Ovary (tissue), 9 donors: Measurements from ENCODE around the gene MSL1. TPM values are rescaled to one million over a fixed set of nuclear protein-coding genes. Genes with fewer than 3 reads are reported as not detected.

ENCODE experiments used
- DNase-seq, 5 donors: peaks; one replicate each; pipeline ENCODE4 v3.0.0-alpha.2; 2019 to 2020
- H3K27ac ChIP-seq, 2 donors: fragments of 200-600 bp; one replicate each; pipeline versions ENCODE4 v1.5.1 to v1.8.0; 2019 to 2022
- H3K27me3 ChIP-seq: fragments of 200-600 bp; one replicate; pipeline ENCODE4 v1.8.0; 2022
- H3K36me3 ChIP-seq: fragments of 200-600 bp; sonication (generic); one replicate; pipeline ENCODE4 v1.5.1; 2019
- H3K4me1 ChIP-seq: one replicate; pipeline ENCODE4 v1.8.1; 2013; ENCODE audit warnings: mild to moderate bottlenecking, moderate library complexity; ENCODE audit not compliant: insufficient read depth
- H3K4me3 ChIP-seq: fragments of 200-600 bp; sonication (generic); one replicate; pipeline ENCODE4 v1.5.1; 2017
- H3K9me3 ChIP-seq, 2 donors: fragments of 200-600 bp in 1 of 2; sonication (generic) in 1 of 2; one replicate each; pipeline versions ENCODE4 v1.5.1 to v1.8.1; 2013 to 2019; ENCODE audit warnings: mild to moderate bottlenecking in 1 of 2, moderate library complexity in 1 of 2
- CTCF ChIP-seq, 3 donors: fragments of 450-650 bp in 2 of 3; fragments of 200-600 bp in 1 of 3; IDR thresholded peaks; one replicate each; pipeline versions ENCODE4 v1.5.1 to v1.8.0; 2016 to 2022; ENCODE audit warnings: antibody characterized with exemption in 3 of 3, mild to moderate bottlenecking in 1 of 3
- EP300 ChIP-seq: sonication (generic); formaldehyde crosslinking; IDR thresholded peaks from one replicate; pipeline ENCODE4 v1.6.1; 2017; ENCODE audit warnings: antibody characterized with exemption
- POLR2A ChIP-seq: fragments of 450-650 bp; IDR thresholded peaks from one replicate; pipeline ENCODE4 v1.6.1; 2017; ENCODE audit warnings: antibody characterized with exemption, mild to moderate bottlenecking, moderate library complexity
- WGBS, 3 donors: extraction: QIAGEN DNeasy Blood & Tissue Kit in 1 of 3; methylation state at CpG; one replicate each; pipeline versions ENCODE4 v1.1.5 to v1.1.7; 2013 to 2017; 5-methylcytosine and 5-hydroxymethylcytosine counted together
- intact Hi-C, 4 donors: fragments of 100-400 bp; cut with DNase I; formaldehyde crosslinking; loops; one replicate each; pipeline versions ENCODE4 v1.11.0 to v1.15.1; 2022 to 2023
- microRNA-seq, 3 donors: library from miRNA; unstranded; fragments of <30 nt; microRNA quantifications; one replicate each; pipeline versions ENCODE4 to v1.2.0, GENCODE V29; 2019 to 2020
- polyA plus RNA-seq, 2 donors: library from polyadenylated mRNA; stranded (reverse); fragments of 200-250 nt in 1 of 2; fragments of 350-450 nt in 1 of 2; fragmentation: Illumina TruSeq in 1 of 2; extraction: RNeasy Lipid Tissue Mini Kit (QIAGEN cat#74804) in 1 of 2; gene quantifications; one replicate each; pipeline ENCODE4 v1.2.3, GENCODE V29; 2013 to 2014
- total RNA-seq, 7 donors: library from RNA; depleted of rRNA in 2 of 7; stranded (reverse); fragments of >200 nt in 2 of 7; fragmentation: NEBNext Ultra II Directional in 3 of 7; extraction: Animal tissue kit (Norgen Biotek cat#: 25700) in 3 of 7; gene quantifications; one replicate each; pipeline versions ENCODE4 v1.1.0 to v1.2.4, GENCODE V29; 2016 to 2023
- donor health status: DM: no; HTN: no; CAD: no; lungs with moderate emphysema.
- donor health status: DM: no; HTN: no; CAD: no.
- donor health status: Bipolar disorder and iron deficiency.
- donor health status: DM: yes; HTN: yes; CAD: no.
- donor health status: DM: no; HTN: no; CAD: no.
- donor health status: DM: yes; HTN: yes; CAD: no.

The MSL1 gene
- total and polyA plus RNA-seq, 9 donors = 59.6 to 122 (median 83.3) TPM

- no peaks in the 10 kb centered on the region for H3K4me1 ChIP-seq
- WGBS, 3 donors = 28 to 50% (median 39%) methylated on average over 5 of the region's 5 CpGs
- no peak for DNase-seq
- no peaks in the 10 kb centered on the region for H3K9me3 ChIP-seq
- H3K36me3 ChIP-seq = no peaks in the 10 kb centered on the region
- intact Hi-C loops = loop anchor here in 1 of 4 donors (10.0 kb wide), 1 partner anchor 166 kb away; the partner anchor contains the start of gene CSF3
- TF ChIP-seq EP300 = no peak
- TF ChIP-seq POLR2A = no peak
- TF ChIP-seq CTCF (IDR thresholded peaks at IDR 0.05) = no peak
- no peak overlapping the region for H3K27ac ChIP-seq
- H3K4me3 ChIP-seq = no peak overlapping the region
- H3K27me3 ChIP-seq = no peaks in the 10 kb centered on the region
Measured at GRCh38 chr17:40180694-40181093, 58.9 kb downstream of the MSL1 start.

- TF ChIP-seq CTCF (IDR thresholded peaks at IDR 0.05) (no peak), EP300 (no peak), POLR2A (no peak)
- Histone ChIP-seq H3K4me1 (no peaks in the 10 kb centered on the region), H3K27ac (no peak overlapping the region), H3K27me3 (no peaks in the 10 kb centered on the region), H3K36me3 (no peaks in the 10 kb centered on the region), H3K9me3 (no peaks in the 10 kb centered on the region), H3K4me3 (no peak overlapping the region)
- WGBS, 3 donors = 70 to 77% (median 74%) methylated on average over 8 of the region's 8 CpGs
- DNase-seq = no peak
- intact Hi-C loops = loop anchor here in 1 of 4 donors (10.0 kb wide), 1 partner anchor 166 kb away; the partner anchor contains the start of gene CSF3
Measured at GRCh38 chr17:40181205-40181604, 59.4 kb downstream of the MSL1 start.

GRCh38 chr17:40182606-40183005 lies 60.8 kb downstream of the MSL1 start:
- H3K36me3 ChIP-seq = no peaks in the 10 kb centered on the region
- H3K27ac ChIP-seq = no peak overlapping the region
- no peaks in the 10 kb centered on the region for H3K4me1 ChIP-seq
- intact Hi-C loops = loop anchor here in 1 of 4 donors (10.0 kb wide), 1 partner anchor 168 kb away; the partner anchor contains the start of gene CSF3
- H3K27me3 ChIP-seq = no peaks in the 10 kb centered on the region
- DNase-seq = no peak
- H3K9me3 ChIP-seq = no peaks in the 10 kb centered on the region
- no peak for TF ChIP-seq POLR2A
- TF ChIP-seq CTCF (IDR thresholded peaks at IDR 0.05) = no peak
- no peak for TF ChIP-seq EP300
- 89 to 91% (median 89%) methylated on average over 6 of the region's 6 CpGs for WGBS, 3 donors
- H3K4me3 ChIP-seq = no peak overlapping the region

Small RNA genes lying within 50 kb of the gene (microRNA-seq; reads per million reads assigned to microRNA genes)
- gene MIR6866 = 0.75 to 1.1 (median 0.89) reads per million in 3 donors

Other genes starting within 250 kb of the MSL1 start
- 1 to 10 TPM; 3.8 to 9.7 (median 5.5) TPM for gene GSDMB, start 203.3 kb upstream of the MSL1 start, total RNA-seq
- 1 to 10 TPM; 3.7 to 6.5 TPM for gene GSDMB, start 203.3 kb upstream of the MSL1 start, polyA plus RNA-seq
- gene ORMDL3, start 194.4 kb upstream of the MSL1 start, total RNA-seq = 10 to 100 TPM; 37.0 to 64.3 (median 52.2) TPM
- 10 to 100 TPM; 43.7 to 97.5 TPM for gene ORMDL3, start 194.4 kb upstream of the MSL1 start, polyA plus RNA-seq
- under 1 TPM in 1 of 7 donors, not detected in 6; 0.27 TPM for gene LRRC3C, start 194.2 kb upstream of the MSL1 start, total RNA-seq
- gene LRRC3C, start 194.2 kb upstream of the MSL1 start, polyA plus RNA-seq = under 1 TPM in 1 of 2 donors, not detected in 1; 0.12 TPM
- under 1 TPM in 2 of 7 donors, not detected in 5; 0.10 to 0.11 TPM for gene GSDMA, start 159.0 kb upstream of the MSL1 start, total RNA-seq
- gene GSDMA, start 159.0 kb upstream of the MSL1 start, polyA plus RNA-seq = under 1 TPM; 0.19 to 0.55 TPM
- gene PSMD3, start 141.2 kb upstream of the MSL1 start, total RNA-seq = 10 to 100 TPM; 48.2 to 88.4 (median 75.8) TPM
- gene PSMD3, start 141.2 kb upstream of the MSL1 start, polyA plus RNA-seq = 10 to 100 TPM; 63.9 to 70.1 TPM
- 100 to 1,000 TPM in 1 of 7 donors, 1 to 10 TPM in 2, under 1 TPM in 2, not detected in 2; 0.32 to 197 (median 1.7) TPM for gene CSF3, start 106.5 kb upstream of the MSL1 start, total RNA-seq
- 1 to 10 TPM in 1 of 2 donors, not detected in 1; 1.1 TPM for gene CSF3, start 106.5 kb upstream of the MSL1 start, polyA plus RNA-seq
- 10 to 100 TPM; 42.2 to 73.9 (median 66.7) TPM for gene MED24, start 67.6 kb upstream of the MSL1 start, total RNA-seq
- gene MED24, start 67.6 kb upstream of the MSL1 start, polyA plus RNA-seq = 10 to 100 TPM; 45.1 to 51.3 TPM
- gene THRA, start 59.0 kb upstream of the MSL1 start, total RNA-seq = 100 to 1,000 TPM in 2 of 7 donors, 10 to 100 TPM in 5; 51.4 to 129 (median 89.3) TPM
- 10 to 100 TPM; 77.5 to 87.2 TPM for gene THRA, start 59.0 kb upstream of the MSL1 start, polyA plus RNA-seq
- gene NR1D1, start 21.4 kb upstream of the MSL1 start, total RNA-seq = 10 to 100 TPM; 10.7 to 73.8 (median 23.7) TPM
- gene NR1D1, start 21.4 kb upstream of the MSL1 start, polyA plus RNA-seq = 10 to 100 TPM; 11.8 to 59.0 TPM
- gene CASC3, start 18.6 kb downstream of the MSL1 start, total RNA-seq = 100 to 1,000 TPM in 4 of 7 donors, 10 to 100 TPM in 3; 39.9 to 122 (median 106) TPM
- gene CASC3, start 18.6 kb downstream of the MSL1 start, polyA plus RNA-seq = 100 to 1,000 TPM in 1 of 2 donors, 10 to 100 TPM in 1; 53.1 to 113 TPM
- 1 to 10 TPM; 3.6 to 9.1 (median 6.4) TPM for gene RAPGEFL1, start 55.5 kb downstream of the MSL1 start, total RNA-seq
- 1 to 10 TPM; 1.4 to 2.3 TPM for gene RAPGEFL1, start 55.5 kb downstream of the MSL1 start, polyA plus RNA-seq
- 10 to 100 TPM in 6 of 7 donors, 1 to 10 TPM in 1; 6.1 to 23.0 (median 18.4) TPM for gene WIPF2, start 97.3 kb downstream of the MSL1 start, total RNA-seq
- gene WIPF2, start 97.3 kb downstream of the MSL1 start, polyA plus RNA-seq = 10 to 100 TPM in 1 of 2 donors, 1 to 10 TPM in 1; 8.4 to 27.8 TPM
- 1 to 10 TPM in 3 of 7 donors, under 1 TPM in 4; 0.34 to 3.8 (median 0.76) TPM for gene CDC6, start 165.9 kb downstream of the MSL1 start, total RNA-seq
- gene CDC6, start 165.9 kb downstream of the MSL1 start, polyA plus RNA-seq = 1 to 10 TPM in 1 of 2 donors, under 1 TPM in 1; 0.80 to 3.3 TPM
- gene RARA, start 187.2 kb downstream of the MSL1 start, total RNA-seq = 100 to 1,000 TPM in 1 of 7 donors, 10 to 100 TPM in 6; 19.8 to 100 (median 62.2) TPM
- 10 to 100 TPM; 21.8 to 39.9 TPM for gene RARA, start 187.2 kb downstream of the MSL1 start, polyA plus RNA-seq
- 1 to 10 TPM in 2 of 7 donors, under 1 TPM in 3, not detected in 2; 0.66 to 1.8 (median 0.92) TPM for gene GJD3, start 242.8 kb downstream of the MSL1 start, total RNA-seq
- under 1 TPM in 1 of 2 donors, not detected in 1; 0.24 TPM for gene GJD3, start 242.8 kb downstream of the MSL1 start, polyA plus RNA-seq